ENCODE measurements around the gene SH3PXD2B. TPM values are rescaled to one million over a fixed set of nuclear protein-coding genes. Genes with fewer than 3 reads are reported as not detected.

Gene SH3PXD2B
- total and polyA plus RNA-seq, 2 of the 13 experiments (the other 11 are each of a cell fraction or from before 2014, with no cell fraction given) = 3.4 to 4.6 TPM

DNA sequence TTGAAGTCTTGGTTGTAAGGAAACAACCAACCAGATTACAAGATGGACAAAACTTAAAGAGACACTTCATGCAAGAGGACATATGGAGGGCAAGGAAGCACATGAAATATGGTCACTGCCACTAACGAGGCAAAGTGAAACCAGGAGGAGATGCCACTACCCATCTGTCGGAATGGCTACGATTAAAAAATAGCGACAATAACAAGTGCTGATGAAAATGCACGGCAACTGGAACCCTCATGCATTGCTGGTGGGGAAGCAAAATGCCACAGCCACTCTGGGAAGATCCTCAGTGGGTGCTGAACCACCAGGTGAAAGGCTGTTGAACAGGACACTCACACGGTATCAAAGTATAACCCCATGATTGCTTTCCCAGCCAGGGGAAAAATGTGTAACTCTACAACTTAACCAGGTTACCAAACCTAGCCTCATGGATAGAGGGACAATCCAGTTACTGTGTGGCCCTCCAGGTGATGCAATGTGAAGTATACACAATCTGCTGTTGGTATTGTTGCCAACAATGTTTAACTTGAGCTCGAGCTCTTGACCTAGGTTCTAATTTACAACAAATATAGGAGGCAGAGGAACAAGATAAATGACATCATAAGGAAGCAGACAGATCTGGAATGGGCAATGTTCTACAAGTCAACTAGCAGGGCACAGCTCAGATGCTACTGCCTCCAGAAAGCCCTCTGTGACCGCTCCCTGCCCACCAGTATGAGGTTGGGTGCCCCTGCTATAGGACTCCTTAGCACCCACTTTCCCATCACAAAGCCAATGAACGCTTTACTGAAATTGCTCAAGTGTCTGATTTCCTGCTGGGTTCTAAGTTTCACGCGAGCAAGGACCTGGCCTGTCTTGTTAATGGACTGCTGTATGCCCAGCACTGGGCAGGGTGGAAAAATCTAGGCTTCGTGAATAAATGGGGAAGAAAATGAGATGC lies 25.8 kb downstream of the SH3PXD2B start (continued):
- TF ChIP-seq, protein P1, sequence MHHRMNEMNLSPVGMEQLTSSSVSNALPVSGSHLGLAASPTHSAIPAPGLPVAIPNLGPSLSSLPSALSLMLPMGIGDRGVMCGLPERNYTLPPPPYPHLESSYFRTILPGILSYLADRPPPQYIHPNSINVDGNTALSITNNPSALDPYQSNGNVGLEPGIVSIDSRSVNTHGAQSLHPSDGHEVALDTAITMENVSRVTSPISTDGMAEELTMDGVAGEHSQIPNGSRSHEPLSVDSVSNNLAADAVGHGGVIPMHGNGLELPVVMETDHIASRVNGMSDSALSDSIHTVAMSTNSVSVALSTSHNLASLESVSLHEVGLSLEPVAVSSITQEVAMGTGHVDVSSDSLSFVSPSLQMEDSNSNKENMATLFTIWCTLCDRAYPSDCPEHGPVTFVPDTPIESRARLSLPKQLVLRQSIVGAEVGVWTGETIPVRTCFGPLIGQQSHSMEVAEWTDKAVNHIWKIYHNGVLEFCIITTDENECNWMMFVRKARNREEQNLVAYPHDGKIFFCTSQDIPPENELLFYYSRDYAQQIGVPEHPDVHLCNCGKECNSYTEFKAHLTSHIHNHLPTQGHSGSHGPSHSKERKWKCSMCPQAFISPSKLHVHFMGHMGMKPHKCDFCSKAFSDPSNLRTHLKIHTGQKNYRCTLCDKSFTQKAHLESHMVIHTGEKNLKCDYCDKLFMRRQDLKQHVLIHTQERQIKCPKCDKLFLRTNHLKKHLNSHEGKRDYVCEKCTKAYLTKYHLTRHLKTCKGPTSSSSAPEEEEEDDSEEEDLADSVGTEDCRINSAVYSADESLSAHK (CRISPR knock-in tag; IDR thresholded peaks at IDR 0.05; ENCODE audit: borderline replicate concordance) = no peak
- TF ChIP-seq, protein P2, sequence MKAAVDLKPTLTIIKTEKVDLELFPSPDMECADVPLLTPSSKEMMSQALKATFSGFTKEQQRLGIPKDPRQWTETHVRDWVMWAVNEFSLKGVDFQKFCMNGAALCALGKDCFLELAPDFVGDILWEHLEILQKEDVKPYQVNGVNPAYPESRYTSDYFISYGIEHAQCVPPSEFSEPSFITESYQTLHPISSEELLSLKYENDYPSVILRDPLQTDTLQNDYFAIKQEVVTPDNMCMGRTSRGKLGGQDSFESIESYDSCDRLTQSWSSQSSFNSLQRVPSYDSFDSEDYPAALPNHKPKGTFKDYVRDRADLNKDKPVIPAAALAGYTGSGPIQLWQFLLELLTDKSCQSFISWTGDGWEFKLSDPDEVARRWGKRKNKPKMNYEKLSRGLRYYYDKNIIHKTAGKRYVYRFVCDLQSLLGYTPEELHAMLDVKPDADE (CRISPR knock-in tag; IDR thresholded peaks at IDR 0.05) = no peak
- TF ChIP-seq YY1 (IDR thresholded peaks at IDR 0.05; ENCODE audit: insufficient read depth, insufficient replicate concordance, low read depth, low read length) (no peak), ZNF598 (CRISPR knock-in tag; IDR thresholded peaks at IDR 0.05; ENCODE audit: borderline replicate concordance) (no peak), KDM5A (IDR thresholded peaks at IDR 0.05; ENCODE audit: borderline replicate concordance, low read length) (no peak), ZNF556 (CRISPR knock-in tag; IDR thresholded peaks at IDR 0.05; ENCODE audit: borderline replicate concordance) (no peak), ZNF282 (IDR thresholded peaks at IDR 0.05; ENCODE audit: partially characterized antibody) (no peak), REXO4 (CRISPR knock-in tag; IDR thresholded peaks at IDR 0.05; ENCODE audit: borderline replicate concordance) (no peak), ZNF337 (CRISPR knock-in tag; IDR thresholded peaks at IDR 0.05; ENCODE audit: borderline replicate concordance, low read depth) (no peak), AKAP8 (CRISPR knock-in tag; IDR thresholded peaks at IDR 0.05) (no peak), NRL (CRISPR knock-in tag; IDR thresholded peaks at IDR 0.05; ENCODE audit: borderline replicate concordance) (no peak), AHR (CRISPR knock-in tag; IDR thresholded peaks at IDR 0.05) (no peak), ZNF501 (CRISPR knock-in tag; IDR thresholded peaks at IDR 0.05) (no peak)
- TF ChIP-seq, protein P3, sequence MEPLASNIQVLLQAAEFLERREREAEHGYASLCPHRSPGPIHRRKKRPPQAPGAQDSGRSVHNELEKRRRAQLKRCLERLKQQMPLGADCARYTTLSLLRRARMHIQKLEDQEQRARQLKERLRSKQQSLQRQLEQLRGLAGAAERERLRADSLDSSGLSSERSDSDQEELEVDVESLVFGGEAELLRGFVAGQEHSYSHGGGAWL (CRISPR knock-in tag; IDR thresholded peaks at IDR 0.05) = no peak
- TF ChIP-seq, protein P4, sequence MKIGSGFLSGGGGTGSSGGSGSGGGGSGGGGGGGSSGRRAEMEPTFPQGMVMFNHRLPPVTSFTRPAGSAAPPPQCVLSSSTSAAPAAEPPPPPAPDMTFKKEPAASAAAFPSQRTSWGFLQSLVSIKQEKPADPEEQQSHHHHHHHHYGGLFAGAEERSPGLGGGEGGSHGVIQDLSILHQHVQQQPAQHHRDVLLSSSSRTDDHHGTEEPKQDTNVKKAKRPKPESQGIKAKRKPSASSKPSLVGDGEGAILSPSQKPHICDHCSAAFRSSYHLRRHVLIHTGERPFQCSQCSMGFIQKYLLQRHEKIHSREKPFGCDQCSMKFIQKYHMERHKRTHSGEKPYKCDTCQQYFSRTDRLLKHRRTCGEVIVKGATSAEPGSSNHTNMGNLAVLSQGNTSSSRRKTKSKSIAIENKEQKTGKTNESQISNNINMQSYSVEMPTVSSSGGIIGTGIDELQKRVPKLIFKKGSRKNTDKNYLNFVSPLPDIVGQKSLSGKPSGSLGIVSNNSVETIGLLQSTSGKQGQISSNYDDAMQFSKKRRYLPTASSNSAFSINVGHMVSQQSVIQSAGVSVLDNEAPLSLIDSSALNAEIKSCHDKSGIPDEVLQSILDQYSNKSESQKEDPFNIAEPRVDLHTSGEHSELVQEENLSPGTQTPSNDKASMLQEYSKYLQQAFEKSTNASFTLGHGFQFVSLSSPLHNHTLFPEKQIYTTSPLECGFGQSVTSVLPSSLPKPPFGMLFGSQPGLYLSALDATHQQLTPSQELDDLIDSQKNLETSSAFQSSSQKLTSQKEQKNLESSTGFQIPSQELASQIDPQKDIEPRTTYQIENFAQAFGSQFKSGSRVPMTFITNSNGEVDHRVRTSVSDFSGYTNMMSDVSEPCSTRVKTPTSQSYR (CRISPR knock-in tag; IDR thresholded peaks at IDR 0.05; ENCODE audit: borderline replicate concordance) = no peak
- TF ChIP-seq, protein P5, sequence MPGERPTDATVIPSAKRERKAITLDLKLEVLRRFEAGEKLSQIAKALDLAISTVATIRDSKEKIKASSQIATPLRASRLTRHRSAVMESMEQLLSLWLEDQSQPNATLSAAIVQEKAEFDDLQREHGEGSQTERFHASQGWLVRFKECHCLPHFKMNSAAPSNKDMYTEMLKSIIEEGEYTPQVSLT (CRISPR knock-in tag; IDR thresholded peaks at IDR 0.05; ENCODE audit: borderline replicate concordance, low read depth) = no peak
